DND-41 (cell line): ENCODE measurements around the gene TMEM163.

ENCODE experiments used
- CTCF ChIP-seq: IDR thresholded peaks from 2 replicates; pipeline ENCODE4 v1.5.1; 2012; ENCODE audit warnings: borderline replicate concordance, low read length, moderate library complexity, mild to moderate bottlenecking; ENCODE audit not compliant: poor library complexity, severe bottlenecking; ENCODE audit errors: extremely low read depth
- EZH2 ChIP-seq: IDR thresholded peaks from 3 replicates; pipeline ENCODE4 v1.6.1; 2012; ENCODE audit warnings: borderline replicate concordance, low read depth, mild to moderate bottlenecking, moderate library complexity, low read length, inconsistent platforms; ENCODE audit not compliant: severe bottlenecking

DNA sequence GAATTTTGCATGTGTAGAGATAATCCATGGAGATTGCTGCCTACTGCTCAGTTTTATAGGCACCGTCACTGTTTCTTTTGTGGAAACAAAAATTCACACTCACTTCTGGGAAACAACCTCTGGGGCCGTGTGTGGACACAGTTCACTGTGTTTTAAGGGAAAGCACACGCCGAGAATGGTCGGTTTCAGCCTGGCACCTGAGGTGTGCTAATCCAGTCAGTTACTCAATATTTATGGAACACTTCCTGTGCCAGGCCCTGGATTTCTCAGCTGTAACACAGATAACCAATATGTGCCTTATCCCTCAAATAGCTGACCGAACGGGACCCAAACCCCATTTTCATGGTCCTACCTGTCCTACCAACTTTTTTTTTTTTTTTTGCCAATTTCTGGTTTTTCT is 285.3 kb downstream of the TMEM163 start:
- TF ChIP-seq CTCF: no peak
- no peak for TF ChIP-seq EZH2
